ENCODE results near the gene CRTC2. TPM values are rescaled to one million over a fixed set of nuclear protein-coding genes. Genes with fewer than 3 reads are reported as not detected.

The CRTC2 gene
- total RNA-seq, 2 donors from 2014 or later = 17.3 to 19.6 TPM

GRCh38 chr1:153977250-153978240 is 19.1 kb upstream of the CRTC2 start, which contains the start of gene JTB:
JTB (minus strand) TSS chr1:153977674; CDS start chr1:153977252, 422 bp downstream.
- intact Hi-C loops (cut with DNase I) = loop anchor here in 1 of 2 donors (5.0 kb wide), 1 partner anchor 160 kb away; no protein-coding TSS in a partner anchor
- ATAC-seq (peak; percentile 97), DNase-seq (peak; percentile 94)

GRCh38 chr1:153976819-153977249 is 18.4 kb upstream of the CRTC2 start:
- intact Hi-C loops (cut with DNase I) = loop anchor here in 1 of 2 donors (5.0 kb wide), 1 partner anchor 160 kb away; no protein-coding TSS in a partner anchor
- ATAC-seq (peak; percentile 1 to 3), DNase-seq (no peak)

GRCh38 chr1:153973525-153973924 is 15.1 kb upstream of the CRTC2 start:
- DNase-seq = no peak
- no peak for ATAC-seq
- intact Hi-C loops (cut with DNase I) = no loop called here

- ATAC-seq (no peak), DNase-seq (no peak)
- intact Hi-C loops (cut with DNase I) = no loop called here
These were observed 14.7 kb upstream of the CRTC2 start for GRCh38 chr1:153973071-153973470.

GRCh38 chr1:153970346-153970745 is 11.9 kb upstream of the CRTC2 start:
- ATAC-seq (no peak), DNase-seq (no peak)
- intact Hi-C loops (cut with DNase I) = no loop called here

GRCh38 chr1:153968972-153969371 is 10.6 kb upstream of the CRTC2 start:
- intact Hi-C loops (cut with DNase I) = no loop called here
- ATAC-seq (no peak), DNase-seq (no peak)

- ATAC-seq = no peak
- DNase-seq = no peak
- intact Hi-C loops (cut with DNase I) = no loop called here
These were observed 10.0 kb upstream of the CRTC2 start for GRCh38 chr1:153968408-153968807.

GRCh38 chr1:153968000-153968363 is 9.6 kb upstream of the CRTC2 start:
- ATAC-seq = no peak
- intact Hi-C loops (cut with DNase I) = no loop called here
- DNase-seq = peak; percentile 46

GRCh38 chr1:153967107-153967999 is 8.9 kb upstream of the CRTC2 start, which contains the start of gene CREB3L4:
CREB3L4 (plus strand) TSS chr1:153967902; CDS start chr1:153968526, 624 bp downstream.
- ATAC-seq (peak; percentile 87 to 89), DNase-seq (peak; percentile 94)
- intact Hi-C loops (cut with DNase I) = no loop called here

- peak in 1 of 2 donors; percentile 1 for ATAC-seq
- DNase-seq = peak; percentile 50
- intact Hi-C loops (cut with DNase I) = no loop called here
These were observed 5.5 kb upstream of the CRTC2 start for GRCh38 chr1:153963850-153964331.

GRCh38 chr1:153963030-153963849 is 4.8 kb upstream of the CRTC2 start, which contains the start of gene SLC39A1:
SLC39A1 (minus strand) TSS chr1:153963537; CDS start chr1:153962715, 822 bp downstream.
- DNase-seq (peak; percentile 99), ATAC-seq (peak; percentile 83 to 84)
- intact Hi-C loops (cut with DNase I) = no loop called here

- ATAC-seq (peak in 1 of 2 donors; percentile 10), DNase-seq (no peak)
- intact Hi-C loops (cut with DNase I) = no loop called here
These were observed 3.9 kb upstream of the CRTC2 start for GRCh38 chr1:153962088-153963029.

GRCh38 chr1:153961421-153961820 is 3.0 kb upstream of the CRTC2 start:
- intact Hi-C loops (cut with DNase I) = no loop called here
- no peak for DNase-seq
- ATAC-seq = no peak

- ATAC-seq (no peak), DNase-seq (no peak)
- intact Hi-C loops (cut with DNase I) = no loop called here
These were observed 1.8 kb upstream of the CRTC2 start for GRCh38 chr1:153960206-153960605.

- ATAC-seq (no peak), DNase-seq (no peak)
- intact Hi-C loops (cut with DNase I) = no loop called here
These were observed 1.0 kb upstream of the CRTC2 start for GRCh38 chr1:153959454-153959853.

GRCh38 chr1:153958961-153959260 is 499 bp upstream of the CRTC2 start:
- DNase-seq (no peak), ATAC-seq (no peak)
- intact Hi-C loops (cut with DNase I) = no loop called here

GRCh38 chr1:153957744-153958110 is 685 bp downstream of the CRTC2 start:
- peak; percentile 1 for ATAC-seq
- intact Hi-C loops (cut with DNase I) = no loop called here
- no peak for DNase-seq

All from left cardiac atrium (tissue), 4 donors.